Activated T-helper 1 cell treated with anti-CD3 and anti-CD28 coated beads, Interleukin-2, amount 50 U/mL, for 16 hours (primary cell): ENCODE data around the gene SPATA33.

Experiments used
- DNase-seq, 2 donors: peaks; one replicate each; pipeline ENCODE4 v3.0.0-alpha.2; 2020; ENCODE audit warnings: low read depth in 1 of 2, low spot score in 1 of 2

The SPATA33 gene

GRCh38 chr16:89657442-89658220 lies at the start of gene SPATA33, which contains the start of gene CHMP1A:
TSS of gene SPATA33 (plus strand) at chr16:89657836. CDS start at chr16:89657912, 76 bp downstream.
TSS of gene CHMP1A (minus strand) at chr16:89657708. CDS start at chr16:89657588, 120 bp downstream.
- peak; percentile 84 to 91 for DNase-seq

DNA sequence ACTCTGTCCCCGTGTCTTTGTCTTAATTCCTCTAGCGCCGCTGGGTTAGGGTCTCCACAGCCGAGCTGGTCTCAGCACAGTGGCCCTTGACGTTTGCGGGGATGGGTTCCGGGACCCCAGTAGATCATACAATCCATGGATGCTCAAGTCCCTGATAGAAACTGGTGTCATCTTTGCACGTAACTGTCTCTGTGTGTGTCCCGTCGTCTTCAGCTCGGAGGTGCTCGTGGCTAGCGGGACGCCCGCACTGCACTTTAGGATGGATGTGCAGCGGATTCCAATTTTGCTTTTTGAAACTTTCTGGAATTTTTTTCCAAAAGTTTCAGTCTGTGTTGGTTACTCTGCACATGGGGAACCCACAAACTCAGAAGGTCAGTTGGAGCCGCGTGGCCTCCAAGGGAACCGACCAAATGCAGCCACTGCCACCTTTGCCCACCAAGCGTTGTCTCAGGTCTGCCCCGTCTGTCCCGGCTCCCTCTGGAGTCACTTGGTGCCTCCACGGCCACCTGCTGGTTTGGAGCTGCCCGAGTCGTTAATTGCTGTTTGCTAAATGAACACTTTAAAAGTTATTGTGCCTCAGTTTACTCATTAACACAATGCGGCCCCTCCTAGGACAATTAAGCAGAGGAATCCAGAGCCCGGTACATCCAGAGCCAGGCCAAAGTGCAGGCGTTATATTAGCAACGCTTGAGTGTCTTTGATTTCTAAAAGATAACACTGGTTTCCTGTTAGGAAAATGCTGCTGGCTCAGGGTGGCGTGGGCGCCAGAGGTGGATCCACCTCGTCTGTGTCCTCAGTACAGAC lies 49.5 kb upstream of the SPATA33 start:
- DNase-seq = no peak

GRCh38 chr16:89610108-89610453 lies 47.6 kb upstream of the SPATA33 start:
- no peak for DNase-seq

DNA sequence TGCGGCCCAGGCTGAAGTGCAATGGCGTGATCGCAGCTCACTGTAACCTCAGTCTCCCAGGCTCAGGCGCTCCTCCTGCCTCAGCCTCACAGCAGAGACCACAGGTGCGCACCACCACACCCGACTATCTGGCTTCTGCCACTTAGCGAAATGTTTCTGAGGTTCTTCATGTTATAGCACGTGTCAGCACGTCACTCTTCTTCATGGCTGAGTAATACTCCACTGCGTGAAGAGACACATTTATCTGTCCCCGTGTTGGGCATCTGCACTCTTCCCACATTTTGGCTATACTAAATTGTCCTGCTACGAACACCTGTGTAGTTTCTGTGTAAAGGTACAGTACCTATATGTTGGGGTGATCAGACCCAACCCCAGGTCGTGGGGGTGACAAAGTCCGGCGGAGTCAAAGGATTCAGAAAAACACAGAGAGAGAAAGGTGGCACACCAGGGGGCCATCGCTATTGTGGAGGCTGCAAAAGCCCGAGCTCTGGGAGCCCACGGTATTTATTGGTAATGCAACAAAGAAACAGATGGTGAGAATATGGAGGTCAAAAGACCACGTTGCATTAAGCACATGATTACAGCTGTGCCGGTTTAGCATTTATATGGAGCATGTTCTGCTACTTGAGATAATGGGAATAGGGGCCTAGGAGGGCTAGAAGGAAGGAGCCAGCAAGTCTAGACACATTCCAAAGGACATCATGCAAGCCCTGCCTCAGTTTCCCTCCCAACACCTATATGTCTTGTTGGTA lies 45.0 kb upstream of the SPATA33 start:
- no peak for DNase-seq

DNA sequence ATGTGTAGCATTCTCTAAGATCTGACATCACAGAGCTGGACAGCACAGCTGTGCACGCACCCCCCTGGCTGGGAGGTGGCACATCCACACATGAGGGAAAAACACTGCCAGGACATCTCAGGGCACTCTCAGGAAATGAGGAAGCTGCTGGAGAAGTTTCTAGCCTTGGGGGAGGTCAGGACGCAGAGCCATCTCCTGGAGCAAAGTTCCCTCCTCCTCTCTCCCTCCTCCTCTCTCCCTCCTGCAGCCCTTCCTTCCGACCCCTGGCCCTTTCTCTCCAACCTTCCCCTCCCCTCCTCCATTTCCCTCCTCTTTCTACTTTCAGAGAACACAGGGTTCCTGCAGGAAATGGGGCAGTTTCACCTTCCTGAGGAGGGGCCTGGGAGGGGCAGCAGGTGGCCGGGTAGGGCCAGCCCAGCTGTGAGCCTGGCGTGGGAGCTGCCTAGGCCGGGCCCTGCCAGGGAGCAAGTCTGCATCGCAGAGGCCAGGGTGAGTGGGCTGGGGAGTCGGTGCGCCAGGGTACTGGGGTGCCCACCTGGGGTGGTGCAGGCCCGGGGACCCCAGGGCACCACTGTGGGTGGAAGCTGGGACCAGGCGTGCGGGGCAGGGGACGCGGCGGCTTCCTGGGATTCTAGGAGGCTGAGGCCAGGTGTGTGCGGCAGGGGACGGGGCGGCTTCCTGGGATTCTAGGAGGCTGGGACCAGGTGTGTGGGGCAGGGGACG lies 44.2 kb upstream of the SPATA33 start, which contains the start of gene DPEP1:
TSS of gene DPEP1 (plus strand) at position 412 of the 723 bp plus-strand sequence. CDS start 16,769 bp downstream, outside the sequence.
- DNase-seq = no peak

DNA sequence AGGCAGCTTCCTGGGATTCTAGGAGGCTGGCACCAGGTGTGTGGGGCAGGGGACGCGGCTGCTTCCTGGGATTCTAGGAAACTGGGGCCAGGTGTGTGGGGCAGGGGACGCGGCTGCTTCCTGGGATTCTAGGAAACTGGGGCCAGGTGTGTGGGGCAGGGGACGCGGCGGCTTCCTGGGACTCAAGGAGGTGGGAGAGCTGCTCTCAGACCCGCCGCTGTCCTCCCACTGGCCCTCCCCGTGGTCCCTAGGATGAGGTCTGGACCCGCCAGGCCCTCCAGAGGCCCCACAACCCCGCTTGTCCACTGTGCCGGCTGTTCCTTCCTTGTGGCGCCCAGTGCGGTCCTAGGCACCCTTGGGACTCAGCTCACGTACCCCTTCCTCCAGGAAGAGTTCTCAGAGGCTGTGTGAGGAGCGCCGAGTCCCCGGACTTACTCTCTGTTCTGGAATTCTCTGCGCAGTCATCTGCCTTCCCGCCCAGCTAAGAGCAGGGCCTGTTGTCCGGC lies 43.6 kb upstream of the SPATA33 start:
- DNase-seq = no peak

DNA sequence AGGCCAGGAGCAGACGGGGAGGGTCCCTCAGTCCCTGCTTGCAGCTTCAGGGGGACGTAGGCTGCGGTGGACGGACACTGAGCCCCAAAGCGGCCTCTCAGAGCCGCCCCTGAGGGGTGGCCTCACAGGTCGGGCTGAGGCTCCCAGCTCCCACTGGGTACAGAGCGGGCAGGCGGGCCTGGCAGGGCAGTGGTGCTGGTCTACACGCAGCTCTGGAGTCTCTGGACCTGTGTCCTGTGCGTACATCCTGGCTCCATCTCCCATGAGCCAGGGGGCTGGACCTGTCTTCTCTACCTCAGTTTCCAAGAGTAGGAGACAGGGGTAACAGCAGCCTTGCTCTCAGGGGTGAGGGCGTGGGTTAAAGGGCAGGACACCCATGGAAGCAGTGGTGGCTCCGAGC lies 42.5 kb upstream of the SPATA33 start:
- no peak for DNase-seq

DNA sequence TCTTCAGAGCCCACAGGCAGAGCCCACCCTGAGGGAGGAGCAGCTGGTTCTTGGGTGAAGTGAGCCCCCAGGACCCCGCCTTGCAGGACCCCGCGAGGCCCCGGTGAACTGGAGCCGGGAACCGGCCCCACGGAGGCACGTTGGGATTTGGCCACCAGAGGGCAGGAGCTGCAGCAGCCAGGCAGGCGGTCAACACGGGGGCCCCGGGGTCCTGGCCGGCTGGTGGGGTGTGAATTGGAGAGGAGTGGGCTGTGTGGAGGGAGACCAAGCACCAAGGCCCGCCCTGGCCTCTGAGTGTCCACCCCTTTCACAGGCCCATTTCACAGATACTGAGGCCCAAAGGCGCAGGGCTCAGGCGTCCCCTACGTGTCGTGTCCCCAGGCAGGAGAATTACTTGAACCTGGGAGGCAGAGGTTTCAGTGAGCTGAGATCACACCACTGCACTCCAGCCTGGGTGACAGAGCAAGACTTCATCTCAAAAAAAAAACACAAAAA lies 42.0 kb upstream of the SPATA33 start:
- DNase-seq = no peak

DNA sequence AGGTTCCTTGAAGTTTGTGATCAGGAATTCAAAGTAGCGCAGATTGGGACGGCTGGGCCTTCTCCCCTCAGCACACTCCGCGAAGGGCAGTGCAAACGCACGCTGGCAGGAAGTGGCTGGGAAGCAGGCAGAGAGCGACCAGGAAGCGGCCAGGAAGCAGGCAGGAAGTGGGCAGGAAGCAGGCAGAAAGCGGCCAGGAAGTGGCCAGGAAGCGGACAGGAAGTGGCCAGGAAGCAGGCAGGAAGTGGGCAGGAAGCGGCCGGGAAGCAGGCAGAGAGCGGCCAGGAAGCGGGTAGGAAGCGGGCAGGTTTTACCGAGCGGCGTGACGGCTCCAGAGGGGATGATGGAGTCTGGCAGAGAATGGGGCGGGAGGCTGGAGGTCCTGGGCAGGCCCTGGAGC lies 41.0 kb upstream of the SPATA33 start:
- no peak for DNase-seq

GRCh38 chr16:89617036-89617435 lies 40.6 kb upstream of the SPATA33 start:
- no peak for DNase-seq

DNA sequence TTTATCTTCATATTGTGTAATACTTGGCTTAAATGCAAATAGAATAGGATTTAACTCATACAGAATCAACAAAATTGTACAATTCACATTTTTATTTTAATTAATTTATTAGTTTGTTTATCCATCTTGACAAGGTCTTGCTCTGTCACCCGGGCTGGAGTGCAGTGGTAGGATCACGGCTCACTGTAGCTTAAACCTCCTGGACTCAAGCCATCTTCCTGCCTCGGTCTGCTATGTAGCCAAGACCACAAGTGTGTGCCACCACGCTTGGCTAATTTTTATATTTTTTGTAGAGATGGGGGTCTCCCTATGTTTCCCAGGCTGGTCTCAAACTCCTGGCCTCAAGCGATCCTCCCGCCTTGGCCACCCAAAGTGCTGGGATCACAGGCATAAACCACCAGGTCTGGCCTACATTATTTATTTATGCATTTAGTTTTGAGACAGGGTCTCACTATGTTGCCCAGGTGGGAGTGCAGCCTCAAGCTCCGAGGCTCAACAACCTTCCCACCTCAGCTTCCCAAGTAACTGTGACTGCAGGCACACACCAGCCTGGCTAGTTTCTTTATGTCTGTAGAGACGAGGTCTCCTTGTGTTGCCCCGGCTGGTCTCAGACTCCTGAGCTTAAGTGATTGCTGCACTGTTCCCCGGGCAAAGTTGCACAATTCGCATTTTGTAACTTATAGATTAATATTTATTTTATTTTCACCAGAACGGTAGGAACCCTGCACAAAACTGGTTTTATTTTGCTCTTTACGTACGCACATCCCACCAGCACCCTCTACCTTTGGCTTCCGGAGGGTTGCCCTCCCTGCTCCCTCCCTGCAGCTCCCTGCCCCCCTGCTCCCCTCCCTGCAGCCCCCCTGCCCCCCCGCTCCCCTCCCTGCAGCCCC lies 39.3 kb upstream of the SPATA33 start:
- DNase-seq = no peak

DNA sequence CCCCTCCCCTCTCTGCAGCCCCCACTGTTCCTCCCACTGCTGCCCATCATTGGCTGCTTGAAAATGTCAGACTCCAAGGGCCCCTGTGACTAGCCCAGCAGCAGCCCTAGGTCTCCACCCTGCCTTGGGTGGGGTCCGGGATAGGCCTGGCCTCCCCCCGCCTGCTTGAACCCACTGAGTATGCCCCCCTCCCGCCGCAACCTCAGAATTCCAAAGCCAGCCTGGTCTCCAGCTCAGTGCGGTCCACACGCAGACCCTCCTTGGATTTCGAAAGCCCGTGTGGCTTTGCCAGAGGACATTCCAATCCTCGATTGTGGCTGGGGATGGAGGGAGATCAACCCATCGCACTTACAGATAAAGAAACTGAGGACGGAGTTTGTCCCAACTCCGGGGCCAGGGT lies 37.8 kb upstream of the SPATA33 start:
- no peak for DNase-seq

DNA sequence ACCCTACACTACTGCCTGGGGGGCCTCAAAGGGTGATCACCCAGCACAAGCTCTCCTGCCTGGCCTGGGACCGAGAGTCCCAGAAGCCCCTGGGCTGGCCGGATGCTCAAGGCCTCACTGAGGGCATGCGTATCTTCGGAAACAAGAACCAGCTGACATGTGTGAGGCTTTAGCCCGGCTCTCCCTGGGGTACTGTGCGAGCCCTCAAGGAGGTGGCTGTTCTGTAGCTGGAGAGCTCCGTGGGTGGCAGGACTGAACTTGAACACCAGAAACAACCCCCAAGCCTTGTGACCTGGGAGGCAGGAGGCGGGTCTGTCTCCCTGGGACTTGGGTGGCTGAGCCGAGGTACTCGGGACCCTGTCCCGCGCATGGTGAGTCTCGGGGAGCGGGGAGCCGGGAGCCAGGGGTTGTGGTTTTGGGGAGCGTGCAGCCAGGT lies 37.2 kb upstream of the SPATA33 start:
- DNase-seq = no peak

DNA sequence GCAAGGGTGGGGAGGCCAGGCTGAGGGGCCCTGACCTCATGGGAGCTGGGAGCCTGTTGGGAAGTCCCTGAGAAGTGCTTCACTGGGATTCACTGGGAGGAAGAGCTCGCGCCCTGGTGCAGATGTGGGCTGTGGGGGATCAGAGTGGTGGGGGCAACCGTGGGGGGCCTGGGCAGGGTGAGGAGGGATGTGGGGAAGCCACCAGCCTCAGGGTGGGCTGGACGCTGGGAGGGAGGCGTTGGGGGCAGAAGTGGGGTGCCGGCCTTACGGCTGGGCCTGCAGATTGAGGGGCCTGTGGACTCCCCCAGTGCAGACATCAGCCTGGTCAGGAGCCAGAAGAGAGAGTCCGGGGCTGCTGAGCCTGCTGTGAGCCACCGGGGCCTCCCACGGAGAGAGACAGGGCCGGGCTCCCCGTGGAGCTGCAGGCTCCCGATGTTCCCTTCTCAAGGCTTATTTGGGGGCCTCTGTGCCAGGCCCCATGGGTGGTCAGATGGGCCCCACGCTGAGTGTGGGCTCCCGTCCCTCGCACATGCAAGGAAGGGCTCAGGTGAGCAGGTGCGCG lies 36.4 kb upstream of the SPATA33 start:
- no peak for DNase-seq

DNA sequence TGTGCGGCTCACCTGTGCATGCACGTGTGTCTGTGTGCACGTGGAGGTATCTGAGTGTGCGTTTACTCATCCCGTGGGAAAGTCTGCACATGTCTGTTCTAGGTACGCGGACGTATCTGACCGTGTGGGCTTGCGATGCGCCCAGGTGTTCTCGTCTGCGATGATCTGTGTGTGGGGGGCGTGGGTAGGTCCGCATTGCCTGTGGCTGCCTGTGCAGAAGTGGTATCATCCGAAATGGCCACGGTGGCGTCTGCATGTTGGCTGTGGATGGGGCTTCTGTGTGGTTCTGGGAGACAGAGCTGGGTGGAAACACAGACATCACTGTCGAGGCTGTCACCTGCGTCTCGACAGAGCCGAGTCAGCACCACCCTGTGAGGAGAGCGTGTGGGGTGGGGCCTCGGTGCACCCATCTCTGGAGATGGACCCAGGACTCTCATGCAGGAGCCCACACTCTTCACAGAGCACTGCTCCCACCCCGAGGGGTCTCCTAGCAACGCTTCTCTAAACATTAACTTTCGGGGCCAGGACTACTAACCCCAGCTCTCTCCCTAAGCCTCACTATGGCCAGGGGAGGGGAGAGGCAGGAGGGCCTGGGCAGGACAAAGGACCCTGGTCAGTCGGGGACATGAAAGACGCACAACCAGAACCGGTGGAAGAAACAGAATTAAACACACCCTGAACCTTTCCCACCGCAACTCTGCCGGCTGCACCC lies 35.8 kb upstream of the SPATA33 start:
- no peak for DNase-seq

GRCh38 chr16:89623511-89624261 lies 34.0 kb upstream of the SPATA33 start:
- no peak for DNase-seq
